ENCODE measurements around the gene SURF1. TPM values are rescaled to one million over a fixed set of nuclear protein-coding genes. Genes with fewer than 3 reads are reported as not detected.
A peak's percentile ranks its signal among the peaks of the same experiment; 100 is the strongest.

SURF1 gene
- total RNA-seq, 1 experiment from 2014 or later, result 71.7 TPM

DNA sequence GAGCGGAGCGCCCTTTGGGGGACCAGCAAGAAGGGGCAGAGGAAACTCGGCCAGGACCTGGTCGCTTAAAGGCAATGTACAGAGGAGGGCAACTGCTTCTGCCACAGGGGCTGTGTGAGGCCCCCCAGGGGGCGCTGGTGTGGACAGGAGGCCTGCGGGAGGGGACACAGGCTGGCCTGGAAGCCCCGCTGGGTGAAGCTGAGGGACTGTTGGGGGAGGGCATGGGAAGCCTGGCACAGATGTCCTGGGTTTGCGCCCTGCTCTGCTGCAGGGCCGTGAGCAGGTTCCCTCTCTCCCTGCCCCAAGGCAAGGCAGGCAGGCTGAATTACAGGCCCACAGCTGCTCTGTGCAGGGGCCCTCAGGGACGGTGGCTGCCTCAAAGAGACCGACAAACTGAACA, 13.7 kb downstream of the SURF1 start:
- intact Hi-C loops (cut with micrococcal nuclease), result no loop called here
- Histone ChIP-seq H3K79me2 (ENCODE audit: insufficient read depth, low read length) (peaks cover 24% of the 10 kb centered on the region), H3K4me3 (replicated peaks in 1 of 2; ENCODE audit: low read depth in 1 of 2, low read length in 2 of 2) (no peak overlapping the region), H3K27ac (ENCODE audit: low read depth, low read length) (peak overlapping the region; percentile 8; the same call in 1 of the 2 replicates), H3K9ac (ENCODE audit: low read length) (no peak overlapping the region), H3K4me1 (ENCODE audit: control insufficient read depth in 1 of 2, insufficient read depth in 2 of 2, low read length in 2 of 2) (peaks cover 6 to 8% of the 10 kb centered on the region in 2 experiments; a peak in 3 of 4 replicates), H3K4me2 (ENCODE audit: low read length) (no peak overlapping the region), H3K27me3 (ENCODE audit: insufficient read depth, low read length) (no peaks in the 10 kb centered on the region), H3K9me2 (ENCODE audit: insufficient read depth) (no peaks in the 10 kb centered on the region), H3K9me3 (ENCODE audit: control insufficient read depth in 1 of 2, insufficient read depth in 1 of 2, low read depth in 1 of 2, low read length in 2 of 2) (no peaks in the 10 kb centered on the region), H3K36me3 (ENCODE audit: control insufficient read depth in 1 of 2, insufficient read depth in 2 of 2, low read length in 2 of 2) (peaks cover 33 to 45% of the 10 kb centered on the region in 2 experiments), H2AFZ (ENCODE audit: low read depth, low read length, poor library complexity, severe bottlenecking) (no peak overlapping the region), H4K20me1 (ENCODE audit: insufficient read depth) (no peaks in the 10 kb centered on the region)
- ChIA-PET POLR2A (interaction anchor here (1.0 kb wide), 1 partner anchor 14 kb away, joined by 4 read pairs; the partner anchor contains the start of genes SURF1 and SURF2), RAD21 (ENCODE audit: low non-redundant PET in 1 of 2, low total read pairs in 2 of 2, uncharacterized antibody in 2 of 2, unreplicated experiment in 2 of 2) (no interaction called here), CTCF (interaction anchor here (1.1 kb wide), 1 partner anchor 157 kb away, joined by 3 read pairs; no protein-coding TSS in a partner anchor)
- ATAC-seq (0 out of 2 replicates have a peak, but pooled peaks have one; percentile 18), DNase-seq (ENCODE audit: low read depth, low spot score) (no peak)
- TF ChIP-seq YY1 (IDR thresholded peaks at IDR 0.05; ENCODE audit: extremely low read depth, insufficient replicate concordance, low read depth, low read length), result no peak
- TF ChIP-seq, protein P1, sequence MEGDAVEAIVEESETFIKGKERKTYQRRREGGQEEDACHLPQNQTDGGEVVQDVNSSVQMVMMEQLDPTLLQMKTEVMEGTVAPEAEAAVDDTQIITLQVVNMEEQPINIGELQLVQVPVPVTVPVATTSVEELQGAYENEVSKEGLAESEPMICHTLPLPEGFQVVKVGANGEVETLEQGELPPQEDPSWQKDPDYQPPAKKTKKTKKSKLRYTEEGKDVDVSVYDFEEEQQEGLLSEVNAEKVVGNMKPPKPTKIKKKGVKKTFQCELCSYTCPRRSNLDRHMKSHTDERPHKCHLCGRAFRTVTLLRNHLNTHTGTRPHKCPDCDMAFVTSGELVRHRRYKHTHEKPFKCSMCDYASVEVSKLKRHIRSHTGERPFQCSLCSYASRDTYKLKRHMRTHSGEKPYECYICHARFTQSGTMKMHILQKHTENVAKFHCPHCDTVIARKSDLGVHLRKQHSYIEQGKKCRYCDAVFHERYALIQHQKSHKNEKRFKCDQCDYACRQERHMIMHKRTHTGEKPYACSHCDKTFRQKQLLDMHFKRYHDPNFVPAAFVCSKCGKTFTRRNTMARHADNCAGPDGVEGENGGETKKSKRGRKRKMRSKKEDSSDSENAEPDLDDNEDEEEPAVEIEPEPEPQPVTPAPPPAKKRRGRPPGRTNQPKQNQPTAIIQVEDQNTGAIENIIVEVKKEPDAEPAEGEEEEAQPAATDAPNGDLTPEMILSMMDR (IDR thresholded peaks at IDR 0.05 in 2 of 3, conservative IDR thresholded peaks at IDR 0.05 in 1 of 3; ENCODE audit: borderline replicate concordance in 1 of 3, insufficient read depth in 1 of 3, low read depth in 2 of 3, low read length in 2 of 3), result peak in 2 of 3 experiments; percentile 14 to 35; a peak in 3 of 6 replicates
- no peak for TF ChIP-seq ZNF274 (IDR thresholded peaks at IDR 0.05; ENCODE audit: low read depth, low read length)
- no TSS peak for BruUV-seq (replicated peaks)

DNA sequence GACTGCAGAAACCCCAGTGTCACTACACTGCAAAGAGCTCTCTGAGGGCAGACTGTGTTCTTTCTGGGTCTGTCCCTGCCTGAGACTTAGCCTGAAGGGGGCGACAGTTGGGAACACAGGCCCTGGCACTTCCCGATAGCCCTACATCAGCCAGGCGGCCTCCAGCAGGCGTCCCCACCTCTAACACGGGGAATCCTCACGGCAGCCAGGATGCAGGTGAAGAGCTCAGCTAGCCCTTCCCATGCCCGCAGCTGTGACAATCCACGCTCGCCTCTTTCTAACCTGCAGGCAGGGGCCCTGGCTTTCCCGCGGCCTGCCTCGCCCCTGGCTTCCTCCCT, 14.2 kb downstream of the SURF1 start:
- CTCF ChIA-PET, result interaction anchor here (0.7 to 1.1 kb wide), 3 partner anchors 9 to 156 kb away, joined by 3 read pairs; no protein-coding TSS in a partner anchor
- RAD21 ChIA-PET (ENCODE audit: low non-redundant PET in 1 of 2, low total read pairs in 2 of 2, uncharacterized antibody in 2 of 2, unreplicated experiment in 2 of 2), result no interaction called here

More for the DNA sequence above, 14.2 kb downstream of the SURF1 start:
- H3K79me2 ChIP-seq (ENCODE audit: insufficient read depth, low read length), result peaks cover 19% of the 10 kb centered on the region
- ATAC-seq (peak; percentile 72), DNase-seq (ENCODE audit: low read depth, low spot score) (no peak)
- H3K4me1 ChIP-seq (ENCODE audit: control insufficient read depth in 1 of 2, insufficient read depth in 2 of 2, low read length in 2 of 2), result peaks cover 8 to 11% of the 10 kb centered on the region in 2 experiments
- H3K9ac ChIP-seq (ENCODE audit: low read length), result no peak overlapping the region
- intact Hi-C loops (cut with micrococcal nuclease), result no loop called here
- H3K27me3 ChIP-seq (ENCODE audit: insufficient read depth, low read length), result no peaks in the 10 kb centered on the region
- POLR2A ChIA-PET, result interaction anchor here (1.0 kb wide), 1 partner anchor 14 kb away, joined by 4 read pairs; the partner anchor contains the start of genes SURF1 and SURF2
- no peaks in the 10 kb centered on the region for H3K9me2 ChIP-seq (ENCODE audit: insufficient read depth)
- H3K36me3 ChIP-seq (ENCODE audit: control insufficient read depth in 1 of 2, insufficient read depth in 2 of 2, low read length in 2 of 2), result peaks cover 33 to 45% of the 10 kb centered on the region in 2 experiments
- H3K4me2 ChIP-seq (ENCODE audit: low read length), result no peak overlapping the region
- H3K27ac ChIP-seq (ENCODE audit: low read depth, low read length), result peak overlapping the region; percentile 8; the same call in 1 of the 2 replicates
- BruUV-seq (replicated peaks), result no TSS peak
- H3K4me3 ChIP-seq (replicated peaks in 1 of 2; ENCODE audit: low read depth in 1 of 2, low read length in 2 of 2), result no peak overlapping the region
- H4K20me1 ChIP-seq (ENCODE audit: insufficient read depth), result no peaks in the 10 kb centered on the region
- TF ChIP-seq YY1 (IDR thresholded peaks at IDR 0.05; ENCODE audit: extremely low read depth, insufficient replicate concordance, low read depth, low read length), result no peak
- TF ChIP-seq, protein P1 (IDR thresholded peaks at IDR 0.05 in 2 of 3, conservative IDR thresholded peaks at IDR 0.05 in 1 of 3; ENCODE audit: borderline replicate concordance in 1 of 3, insufficient read depth in 1 of 3, low read depth in 2 of 3, low read length in 2 of 3), result peak in 2 of 3 experiments; percentile 50 to 66; a peak in 4 of 6 replicates
- H2AFZ ChIP-seq (ENCODE audit: low read depth, low read length, poor library complexity, severe bottlenecking), result no peak overlapping the region
- H3K9me3 ChIP-seq (ENCODE audit: control insufficient read depth in 1 of 2, insufficient read depth in 1 of 2, low read depth in 1 of 2, low read length in 2 of 2), result no peaks in the 10 kb centered on the region

Measured in HCT116 (cell line).